GM11168 (cell line): Measurements from ENCODE around the gene GOLGA8M.
"Not testable (repeated sequence)": the region's sequence is repeated elsewhere in the genome, so short reads cannot be mapped to it uniquely, and the experiment has no call there.

ENCODE experiments used
- in situ Hi-C: fragments of 300-500 bp; cut with MboI; formaldehyde crosslinking; loops from one replicate; pipeline ENCODE4 v1.12.0; 2022; ENCODE audit warnings: low sequenced_read_pairs; ENCODE audit not compliant: unreplicated experiment

GOLGA8M gene, protein sequence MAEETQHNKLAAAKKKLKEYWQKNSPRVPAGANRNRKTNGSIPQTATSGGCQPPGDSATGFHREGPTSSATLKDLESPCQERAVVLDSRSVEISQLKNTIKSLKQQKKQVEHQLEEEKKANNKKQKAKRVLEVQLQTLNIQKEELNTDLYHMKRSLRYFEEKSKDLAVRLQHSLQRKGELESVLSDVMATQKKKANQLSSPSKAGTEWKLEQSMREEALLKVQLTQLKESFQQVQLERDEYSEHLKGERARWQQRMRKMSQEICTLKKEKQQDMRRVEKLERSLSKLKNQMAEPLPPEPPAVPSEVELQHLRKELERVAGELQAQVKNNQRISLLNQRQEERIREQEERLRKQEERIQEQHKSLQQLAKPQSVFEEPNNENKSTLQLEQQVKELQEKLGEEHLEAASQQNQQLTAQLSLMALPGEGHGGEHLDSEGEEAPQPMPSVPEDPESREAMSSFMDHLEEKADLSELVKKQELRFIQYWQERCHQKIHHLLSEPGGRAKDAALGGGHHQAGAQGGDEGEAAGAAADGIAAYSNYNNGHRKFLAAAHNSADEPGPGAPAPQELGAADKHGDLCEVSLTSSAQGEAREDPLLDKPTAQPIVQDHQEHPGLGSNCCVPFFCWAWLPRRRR

GRCh38 chr15:28712270-28712669, at the start of gene GOLGA8M:
Gene GOLGA8M, minus strand, starts transcription at chr15:28712421. Its CDS starts 98 bp downstream, at chr15:28712323.
- in situ Hi-C loops: not testable (repeated sequence)

GRCh38 chr15:28742890-28743289, 30.7 kb upstream of the GOLGA8M start:
- in situ Hi-C loops: not testable (repeated sequence)

DNA sequence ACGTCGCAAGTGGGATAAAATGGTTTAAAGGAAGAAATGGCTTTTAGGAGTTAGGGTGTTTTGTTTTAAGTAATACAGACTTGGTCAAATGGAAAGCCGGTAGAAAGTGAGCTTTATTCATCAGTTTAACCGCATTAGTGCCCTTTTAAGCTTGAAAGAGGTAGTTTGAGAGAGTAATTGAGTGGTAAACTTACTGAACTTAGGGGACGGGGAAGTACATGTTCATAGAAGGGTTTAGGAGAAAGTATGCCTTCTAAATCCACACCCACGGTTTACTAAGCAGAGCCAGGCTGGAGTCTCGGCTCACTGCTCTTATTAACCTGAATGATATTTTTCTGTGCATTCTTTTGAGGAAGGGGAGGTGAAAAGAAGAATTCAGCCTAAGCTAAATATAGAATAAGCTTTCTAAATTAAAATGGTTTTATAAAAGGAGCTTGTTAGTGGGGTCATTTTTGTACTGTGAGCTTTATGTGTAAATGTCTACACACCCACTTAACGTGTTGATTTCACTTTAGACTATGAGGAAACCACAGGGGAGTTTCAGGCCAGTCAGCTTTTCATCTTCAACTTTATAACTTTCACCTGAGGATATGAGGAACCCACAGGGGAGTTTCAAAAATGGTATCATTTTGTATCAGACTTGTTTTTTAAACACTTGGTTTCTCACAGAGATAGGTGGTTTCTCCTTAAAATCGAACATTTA, 26.5 kb upstream of the GOLGA8M start:
- in situ Hi-C loops: not testable (repeated sequence)

GRCh38 chr15:28738200-28738561, 26.0 kb upstream of the GOLGA8M start:
- in situ Hi-C loops: not testable (repeated sequence)

DNA sequence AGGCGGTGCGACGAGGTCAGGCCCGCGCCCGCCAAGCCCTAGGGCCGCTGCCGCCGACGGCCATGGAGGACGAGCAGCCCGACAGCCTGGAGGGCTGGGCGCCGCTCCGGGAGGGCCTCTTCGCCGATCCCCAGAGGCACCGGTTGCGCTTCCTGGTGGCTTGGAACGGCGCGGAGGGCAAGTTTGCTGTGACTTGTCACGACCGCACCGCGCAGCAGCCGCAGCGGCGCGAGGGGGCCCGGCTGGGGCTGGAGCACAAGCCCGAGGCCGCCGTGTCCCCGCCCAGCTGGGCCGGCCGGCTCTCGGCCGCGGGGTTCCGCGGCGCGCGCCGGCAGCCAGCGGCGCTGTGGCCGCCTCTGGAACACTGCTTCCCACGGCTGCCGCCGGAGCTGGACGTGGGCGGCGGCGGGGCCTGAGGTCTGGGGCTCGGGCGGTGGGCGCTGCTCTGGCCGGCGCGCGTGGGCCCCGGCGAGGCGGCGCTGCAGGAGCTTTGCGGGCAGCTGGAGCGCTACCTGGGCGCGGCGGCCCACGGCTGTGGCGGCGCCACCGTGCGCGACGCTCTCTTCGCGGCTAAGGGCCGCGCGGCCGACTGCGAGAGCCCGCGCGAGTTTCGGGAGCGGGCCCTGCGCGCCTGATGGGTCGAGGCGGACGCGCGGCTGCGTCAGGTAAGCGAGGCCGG, 25.4 kb upstream of the GOLGA8M start:
- in situ Hi-C loops: not testable (repeated sequence)

GRCh38 chr15:28728061-28728460, 15.8 kb upstream of the GOLGA8M start:
- in situ Hi-C loops: not testable (repeated sequence)

- in situ Hi-C loops: not testable (repeated sequence)
Observed at GRCh38 chr15:28727026-28727425, 14.8 kb upstream of the GOLGA8M start.

- in situ Hi-C loops: no loop called here
Observed at GRCh38 chr15:28726102-28726501, 13.9 kb upstream of the GOLGA8M start.

GRCh38 chr15:28725556-28725955, 13.3 kb upstream of the GOLGA8M start:
- in situ Hi-C loops: no loop called here

- in situ Hi-C loops: not testable (repeated sequence)
Observed at GRCh38 chr15:28723986-28724385, 11.8 kb upstream of the GOLGA8M start.

DNA sequence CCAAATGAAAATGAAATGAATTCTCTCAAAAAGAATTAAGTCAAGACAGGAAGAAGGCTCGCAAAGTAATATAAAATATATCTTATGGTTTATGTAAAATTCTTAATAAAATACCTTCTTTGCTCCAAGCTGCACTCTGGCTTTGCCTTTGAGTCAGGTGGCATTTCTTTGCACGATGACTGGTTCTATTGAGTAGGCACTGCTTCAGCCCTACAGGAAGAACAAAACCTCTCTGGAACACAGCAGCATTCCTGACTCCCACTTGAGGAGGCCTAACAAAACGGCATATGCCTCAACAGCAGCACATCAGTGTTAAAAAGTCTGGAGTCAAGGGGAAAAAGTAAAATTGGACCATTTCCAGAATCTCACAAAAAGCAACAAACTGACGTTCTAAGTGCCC, 7.4 kb upstream of the GOLGA8M start:
- in situ Hi-C loops: not testable (repeated sequence)

GRCh38 chr15:28718576-28718975, 6.4 kb upstream of the GOLGA8M start:
- in situ Hi-C loops: not testable (repeated sequence)

DNA sequence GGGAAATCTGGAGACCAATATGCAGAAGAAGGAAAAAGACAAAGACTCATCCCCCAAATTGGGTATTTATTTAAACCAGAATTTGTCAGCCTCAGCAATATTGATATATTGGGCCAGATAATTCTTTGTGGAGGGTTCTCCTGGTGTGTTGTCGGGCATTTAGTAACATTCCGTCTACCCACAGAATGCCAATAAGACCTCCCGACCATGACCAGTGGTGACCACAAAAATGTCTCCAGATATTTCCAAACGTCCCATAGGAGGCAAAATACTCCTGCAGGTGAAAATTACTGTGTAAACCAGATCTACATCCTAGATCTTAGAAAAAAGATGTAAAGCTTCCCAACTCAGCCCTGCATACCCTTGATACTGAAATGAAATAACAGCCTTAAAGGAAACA, 2.0 kb upstream of the GOLGA8M start:
- in situ Hi-C loops: not testable (repeated sequence)

GRCh38 chr15:28703927-28704326, 8.3 kb downstream of the GOLGA8M start:
- in situ Hi-C loops: not testable (repeated sequence)

DNA sequence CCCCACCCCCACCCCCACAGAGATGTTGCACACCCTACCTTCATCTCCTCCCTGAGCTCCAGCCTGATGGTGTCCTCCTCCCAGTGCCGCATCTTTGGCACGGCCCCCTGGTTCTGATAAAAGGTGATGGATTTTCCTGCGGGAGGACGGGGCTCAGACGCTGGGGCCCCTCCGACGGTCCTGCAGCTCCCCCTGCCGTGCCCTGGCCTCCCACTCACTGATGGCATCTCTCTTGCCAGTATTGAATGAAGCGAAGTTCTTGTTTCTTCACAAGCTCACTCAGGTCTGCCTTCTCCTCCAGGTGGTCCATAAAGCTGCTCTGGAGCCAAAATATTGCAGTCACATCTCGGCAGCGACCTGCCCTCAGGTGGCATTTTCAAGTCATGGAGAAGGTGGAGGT, 9.8 kb downstream of the GOLGA8M start:
- in situ Hi-C loops: not testable (repeated sequence)

DNA sequence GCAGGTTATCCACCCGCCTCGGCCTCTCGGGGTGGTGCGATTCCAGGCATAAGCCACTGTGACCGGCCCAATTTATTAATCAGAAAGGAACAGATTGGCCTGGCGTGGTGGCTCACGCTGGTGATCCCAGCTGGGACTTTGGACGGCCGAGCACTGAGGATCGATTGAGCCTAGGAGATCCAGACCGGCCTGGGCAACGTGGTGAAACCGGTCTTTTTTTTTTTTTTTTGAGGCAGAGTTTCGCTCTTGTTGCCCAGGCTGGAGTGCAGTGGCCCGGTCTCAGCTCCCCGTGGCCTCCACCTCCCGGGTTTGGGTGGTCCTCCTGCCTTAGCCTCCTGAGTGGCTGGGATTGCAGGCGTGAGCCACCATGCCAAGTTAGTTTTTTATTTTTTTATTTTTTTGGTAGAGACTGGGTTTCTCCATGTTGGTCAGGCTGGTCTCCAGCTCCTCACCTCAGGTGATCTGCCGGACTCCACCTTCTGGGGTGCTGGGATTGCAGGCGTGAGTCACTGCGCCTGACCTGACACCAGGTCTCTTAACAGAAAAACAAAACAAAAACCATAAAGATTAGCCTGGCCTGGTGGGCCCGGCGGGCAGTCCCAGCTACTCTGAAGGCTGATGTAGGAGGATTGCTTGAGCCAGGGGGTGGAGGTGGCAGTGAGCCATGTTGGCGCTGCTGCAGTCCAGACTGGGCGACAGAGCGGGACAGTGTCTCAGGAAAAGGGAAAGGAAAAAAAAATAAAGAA, 18.0 kb downstream of the GOLGA8M start:
- in situ Hi-C loops: not testable (repeated sequence)

DNA sequence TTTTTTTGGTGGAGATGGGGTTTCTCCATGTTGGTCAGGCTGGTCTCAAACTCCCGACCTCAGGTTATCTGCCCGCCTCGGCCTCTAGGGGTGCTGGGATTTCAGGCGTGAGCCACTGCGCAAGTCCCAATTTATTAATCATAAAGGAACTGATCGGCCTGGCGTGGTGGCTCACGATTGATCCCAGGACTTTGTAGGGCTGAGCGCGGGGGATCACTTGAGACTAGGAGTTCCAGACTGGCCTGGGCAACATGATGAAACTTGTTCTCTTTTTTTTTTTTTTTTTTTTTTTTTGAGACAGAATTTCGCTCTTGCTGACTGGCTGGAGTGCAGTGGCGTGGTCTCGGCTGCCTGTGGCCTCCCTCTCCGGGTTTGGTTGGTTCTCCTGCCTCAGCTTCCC, 19.2 kb downstream of the GOLGA8M start:
- in situ Hi-C loops: not testable (repeated sequence)

DNA sequence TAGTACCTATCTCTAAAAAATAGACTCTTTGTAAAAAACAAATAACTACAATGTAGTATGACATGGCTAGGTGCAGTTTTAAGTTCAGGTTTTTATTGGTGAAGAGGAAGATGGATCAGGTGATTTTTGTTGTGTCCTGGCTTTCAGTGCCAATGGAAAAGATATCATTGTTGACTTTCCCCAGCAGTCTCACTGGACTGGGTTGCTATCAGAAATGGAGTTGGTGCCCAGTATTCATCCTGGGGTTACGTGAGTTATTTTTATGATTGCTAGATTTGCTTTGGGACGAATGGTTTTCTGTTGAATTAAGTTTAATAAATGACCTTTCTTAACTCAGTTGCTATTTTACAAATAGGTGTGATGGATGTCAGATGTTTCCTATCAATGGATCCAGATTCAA, 38.7 kb downstream of the GOLGA8M start:
- in situ Hi-C loops: not testable (repeated sequence)

- in situ Hi-C loops: not testable (repeated sequence)
Observed at GRCh38 chr15:28672122-28672521, 40.1 kb downstream of the GOLGA8M start.

GRCh38 chr15:28666402-28666801, 45.8 kb downstream of the GOLGA8M start:
- in situ Hi-C loops: loop anchor here (10.0 kb wide), 1 partner anchor 462 kb away; no protein-coding TSS in a partner anchor
